GM18951 (cell line): Measurements from ENCODE around the gene FADS2.
A peak's percentile ranks its signal among the peaks of the same experiment; 100 is the strongest.

Experiments used
- POLR2A ChIP-seq: IDR thresholded peaks from 4 replicates; pipeline ENCODE4 v1.6.1; 2011; ENCODE audit warnings: mild to moderate bottlenecking; ENCODE audit not compliant: insufficient read length, insufficient read depth; ENCODE audit errors: extremely low read depth
- in situ Hi-C: fragments of 300-500 bp; cut with MboI; formaldehyde crosslinking; loops from one replicate; pipeline ENCODE4 v1.12.0; 2022; ENCODE audit warnings: low sequenced_read_pairs, mixed read lengths, inconsistent platforms; ENCODE audit not compliant: unreplicated experiment

Gene FADS2

DNA sequence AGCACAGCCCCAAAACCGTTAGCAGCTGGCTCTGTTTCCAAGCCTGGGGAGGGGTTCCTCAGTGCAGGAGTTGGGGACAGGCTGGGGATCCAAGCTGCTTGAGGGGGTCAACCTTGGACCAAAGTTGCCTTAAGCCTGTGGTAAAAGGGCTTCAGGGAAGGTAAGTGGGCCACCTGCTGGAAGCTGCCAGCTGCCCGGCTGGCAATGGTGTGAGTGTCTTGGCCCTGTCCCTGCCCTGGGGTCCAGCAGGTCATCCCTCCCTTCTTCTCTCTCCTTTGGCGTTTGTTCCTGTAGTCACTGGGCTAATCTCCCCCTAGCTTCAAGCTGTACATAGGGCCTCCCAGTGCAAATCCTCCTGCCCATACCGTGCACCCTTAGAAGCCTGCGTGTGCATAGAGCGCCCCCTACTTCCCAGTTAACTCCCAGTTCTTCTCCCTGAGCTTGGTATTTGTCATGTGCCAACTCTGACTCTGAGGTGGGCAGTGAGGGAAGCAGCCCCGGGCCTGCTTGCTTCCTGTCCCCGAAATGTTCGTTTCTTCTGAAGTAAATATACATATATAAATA lies 40.1 kb upstream of the FADS2 start:
- in situ Hi-C loops = no loop called here
- no peak for TF ChIP-seq POLR2A

DNA sequence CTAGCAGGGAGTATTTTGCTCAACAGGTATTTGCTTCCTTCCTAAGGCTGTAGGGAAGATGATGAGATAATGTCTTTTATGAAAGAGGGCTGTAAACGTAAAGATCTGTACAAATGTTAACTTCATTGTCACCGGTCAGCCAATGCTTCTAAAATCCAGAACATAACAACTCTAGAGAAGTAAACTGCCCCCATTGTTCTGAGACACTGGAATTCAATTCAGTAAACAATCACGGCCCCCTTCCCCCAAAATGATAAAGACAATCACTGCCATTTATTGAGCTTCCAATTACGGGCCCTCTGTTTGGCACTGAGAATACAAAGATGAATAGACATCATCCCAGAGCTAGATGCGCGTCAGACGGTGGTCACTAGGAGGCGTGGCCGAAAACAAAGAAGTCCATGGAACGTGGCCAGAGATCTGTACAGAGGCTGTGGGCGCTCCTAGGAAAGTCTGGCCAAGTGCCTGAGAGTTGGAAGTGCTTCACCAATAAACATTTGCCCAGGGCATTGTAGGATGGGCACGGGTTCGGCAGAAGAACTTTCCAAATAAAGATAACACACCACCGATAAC lies 36.3 kb upstream of the FADS2 start:
- in situ Hi-C loops = no loop called here
- no peak for TF ChIP-seq POLR2A

DNA sequence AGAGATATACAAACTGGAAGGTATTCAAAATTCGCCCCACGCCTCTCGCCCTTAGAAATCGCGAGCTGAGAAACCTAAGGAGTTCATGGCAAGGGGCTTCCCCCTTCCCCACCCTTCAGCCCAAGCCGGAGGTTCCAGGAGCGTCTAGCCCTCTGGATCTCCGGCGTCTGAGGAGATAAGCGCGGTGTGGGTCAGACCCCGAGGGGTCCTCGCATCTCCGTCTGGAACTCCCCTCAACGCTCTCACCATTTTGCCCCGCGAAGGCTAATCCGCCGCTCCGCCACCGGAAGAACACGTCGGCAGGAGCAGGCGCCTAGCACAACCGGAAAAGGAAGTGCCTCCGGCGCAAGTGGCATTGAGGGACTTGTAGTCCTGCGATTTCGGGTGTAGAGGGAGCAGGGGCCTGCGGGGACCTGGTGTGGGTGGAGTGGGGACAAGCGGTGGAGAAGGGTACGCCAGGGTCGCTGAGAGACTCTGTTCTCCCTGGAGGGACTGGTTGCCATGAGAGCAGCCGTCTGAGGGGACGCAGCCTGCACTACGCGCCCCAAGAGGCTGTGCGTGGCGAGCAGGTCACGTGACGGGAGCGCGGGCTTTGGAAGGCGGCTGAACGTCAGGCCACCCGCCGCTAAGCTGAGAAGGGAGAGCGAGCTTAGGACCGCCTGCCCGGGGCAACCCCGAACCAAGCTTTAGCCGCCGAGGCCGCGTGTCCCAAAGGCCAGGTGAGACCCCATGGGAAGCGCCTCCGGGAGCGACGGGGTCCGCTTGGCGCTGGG lies 35.6 kb upstream of the FADS2 start, which contains the start of the genes FEN1 and TMEM258:
TSS of gene FEN1 (plus strand) at position 602 of the 773 bp plus-strand sequence. CDS start 2,451 bp downstream, outside the sequence.
TSS of gene TMEM258 (minus strand) at position 290 of the 773 bp plus-strand sequence. CDS start at position 249, 41 bp downstream.
- TF ChIP-seq POLR2A = peak; percentile 90
- in situ Hi-C loops = no loop called here

DNA sequence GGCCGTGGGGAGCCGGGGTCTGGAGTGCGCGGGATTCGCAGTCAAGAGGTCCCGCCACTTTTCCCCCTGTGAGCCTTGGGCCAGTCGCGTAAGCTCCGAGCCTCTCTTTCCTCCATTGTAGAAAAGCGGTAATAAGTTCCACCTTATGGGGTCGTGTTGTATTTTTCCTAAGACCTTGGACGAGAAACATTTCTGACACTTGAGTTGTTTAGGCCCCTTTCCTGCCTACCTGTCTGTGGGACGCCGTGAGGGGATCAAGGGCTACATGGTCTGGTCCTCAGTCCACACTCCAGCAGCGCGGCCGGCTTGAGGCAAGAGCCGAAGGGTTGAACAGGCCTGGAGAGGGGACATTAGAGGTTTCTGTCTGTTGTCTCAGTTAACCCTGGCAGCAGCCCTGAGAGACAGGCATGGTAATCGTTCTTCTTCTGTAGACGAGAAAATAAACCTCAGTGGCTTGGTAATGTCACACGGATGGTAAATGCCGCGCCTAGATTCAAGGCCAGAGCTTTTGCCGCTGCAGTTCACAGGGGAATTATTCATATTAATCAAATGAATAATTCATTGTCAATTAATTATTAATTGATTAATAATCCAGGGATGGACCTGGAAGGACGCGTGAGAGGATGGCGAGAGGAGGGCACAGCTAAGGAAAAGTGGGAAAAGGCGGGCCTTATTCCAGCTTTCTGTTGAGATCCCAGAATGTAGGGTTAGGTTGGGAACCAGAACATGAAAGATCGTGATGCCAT lies 34.8 kb upstream of the FADS2 start:
- TF ChIP-seq POLR2A = no peak
- in situ Hi-C loops = no loop called here

DNA sequence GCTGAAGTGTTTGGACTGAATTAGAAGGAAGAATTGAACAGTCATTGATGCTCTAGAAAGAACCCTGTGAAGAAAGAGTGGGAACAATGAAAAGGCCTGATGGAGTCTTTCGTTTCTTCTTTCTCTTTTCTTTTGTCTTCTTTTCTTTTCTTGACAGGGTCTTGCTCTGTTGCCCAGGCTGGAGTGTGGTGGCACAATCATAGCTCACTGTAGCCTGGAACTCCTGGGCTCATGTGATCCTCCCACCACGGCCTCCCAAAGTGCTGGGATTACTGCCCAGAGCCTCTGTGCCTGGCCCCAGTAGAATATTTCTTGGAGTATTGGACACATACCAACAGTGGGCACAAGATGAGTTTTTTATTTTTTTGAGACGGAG lies 34.3 kb upstream of the FADS2 start:
- in situ Hi-C loops = no loop called here
- TF ChIP-seq POLR2A = no peak

DNA sequence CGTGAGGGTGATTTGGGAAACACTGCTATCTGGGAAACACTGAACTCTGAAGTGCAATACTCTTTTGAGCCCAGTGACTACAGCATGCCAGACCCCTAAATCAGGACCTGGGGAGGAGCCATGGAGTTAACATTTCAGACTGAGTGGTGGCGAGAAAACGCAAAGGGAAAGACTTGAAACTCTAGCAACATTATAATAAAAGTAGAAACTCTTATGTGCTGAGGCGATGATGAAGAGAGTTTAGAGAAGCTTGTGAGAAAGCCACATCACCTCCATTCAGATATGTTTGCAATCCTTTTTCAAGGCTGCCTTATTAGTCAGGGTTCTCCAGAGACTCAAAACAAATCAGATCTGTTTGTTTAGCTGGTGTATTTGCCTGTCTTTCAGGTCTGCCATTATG lies 33.5 kb upstream of the FADS2 start:
- in situ Hi-C loops = no loop called here
- no peak for TF ChIP-seq POLR2A

DNA sequence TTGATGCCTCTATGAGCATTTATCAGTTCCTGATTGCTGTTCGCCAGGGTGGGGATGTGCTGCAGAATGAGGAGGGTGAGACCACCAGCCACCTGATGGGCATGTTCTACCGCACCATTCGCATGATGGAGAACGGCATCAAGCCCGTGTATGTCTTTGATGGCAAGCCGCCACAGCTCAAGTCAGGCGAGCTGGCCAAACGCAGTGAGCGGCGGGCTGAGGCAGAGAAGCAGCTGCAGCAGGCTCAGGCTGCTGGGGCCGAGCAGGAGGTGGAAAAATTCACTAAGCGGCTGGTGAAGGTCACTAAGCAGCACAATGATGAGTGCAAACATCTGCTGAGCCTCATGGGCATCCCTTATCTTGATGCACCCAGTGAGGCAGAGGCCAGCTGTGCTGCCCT lies 32.6 kb upstream of the FADS2 start:
- in situ Hi-C loops = no loop called here
- TF ChIP-seq POLR2A = no peak

DNA sequence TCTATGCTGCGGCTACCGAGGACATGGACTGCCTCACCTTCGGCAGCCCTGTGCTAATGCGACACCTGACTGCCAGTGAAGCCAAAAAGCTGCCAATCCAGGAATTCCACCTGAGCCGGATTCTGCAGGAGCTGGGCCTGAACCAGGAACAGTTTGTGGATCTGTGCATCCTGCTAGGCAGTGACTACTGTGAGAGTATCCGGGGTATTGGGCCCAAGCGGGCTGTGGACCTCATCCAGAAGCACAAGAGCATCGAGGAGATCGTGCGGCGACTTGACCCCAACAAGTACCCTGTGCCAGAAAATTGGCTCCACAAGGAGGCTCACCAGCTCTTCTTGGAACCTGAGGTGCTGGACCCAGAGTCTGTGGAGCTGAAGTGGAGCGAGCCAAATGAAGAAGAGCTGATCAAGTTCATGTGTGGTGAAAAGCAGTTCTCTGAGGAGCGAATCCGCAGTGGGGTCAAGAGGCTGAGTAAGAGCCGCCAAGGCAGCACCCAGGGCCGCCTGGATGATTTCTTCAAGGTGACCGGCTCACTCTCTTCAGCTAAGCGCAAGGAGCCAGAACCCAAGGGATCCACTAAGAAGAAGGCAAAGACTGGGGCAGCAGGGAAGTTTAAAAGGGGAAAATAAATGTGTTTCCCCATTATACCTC lies 32.1 kb upstream of the FADS2 start:
- in situ Hi-C loops = no loop called here
- no peak for TF ChIP-seq POLR2A

DNA sequence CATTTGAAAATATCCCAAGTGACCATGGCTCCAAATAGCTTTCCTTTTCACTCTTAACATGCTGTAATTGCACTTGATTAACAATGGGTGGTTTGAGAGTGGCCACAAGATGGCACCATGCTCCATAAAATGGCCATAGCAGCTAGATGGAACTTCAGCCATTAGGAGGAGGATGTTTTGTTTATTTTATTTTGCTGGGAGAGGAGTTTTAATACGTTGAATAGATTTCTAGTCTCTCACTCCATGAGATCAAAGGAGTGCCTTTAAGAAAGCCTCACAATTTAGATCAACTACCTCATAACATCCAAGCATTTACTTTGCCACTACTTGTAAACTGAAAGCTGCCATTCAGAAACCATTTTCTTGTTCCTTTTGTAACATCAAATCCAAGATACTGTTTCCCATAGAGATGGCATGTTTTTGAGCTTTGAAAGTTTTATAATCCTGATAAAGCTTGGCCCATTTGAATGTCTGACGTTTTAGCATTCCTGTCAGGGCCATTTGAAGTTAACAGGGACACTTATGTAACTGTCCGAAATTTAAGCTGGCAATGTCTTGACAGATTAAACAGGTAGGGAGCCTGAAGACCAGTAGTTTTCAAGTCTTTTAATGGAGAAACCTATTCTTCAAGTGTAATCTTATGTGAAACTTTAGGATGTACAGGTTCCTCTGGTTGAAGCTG lies 30.7 kb upstream of the FADS2 start:
- in situ Hi-C loops = no loop called here
- no peak for TF ChIP-seq POLR2A

DNA sequence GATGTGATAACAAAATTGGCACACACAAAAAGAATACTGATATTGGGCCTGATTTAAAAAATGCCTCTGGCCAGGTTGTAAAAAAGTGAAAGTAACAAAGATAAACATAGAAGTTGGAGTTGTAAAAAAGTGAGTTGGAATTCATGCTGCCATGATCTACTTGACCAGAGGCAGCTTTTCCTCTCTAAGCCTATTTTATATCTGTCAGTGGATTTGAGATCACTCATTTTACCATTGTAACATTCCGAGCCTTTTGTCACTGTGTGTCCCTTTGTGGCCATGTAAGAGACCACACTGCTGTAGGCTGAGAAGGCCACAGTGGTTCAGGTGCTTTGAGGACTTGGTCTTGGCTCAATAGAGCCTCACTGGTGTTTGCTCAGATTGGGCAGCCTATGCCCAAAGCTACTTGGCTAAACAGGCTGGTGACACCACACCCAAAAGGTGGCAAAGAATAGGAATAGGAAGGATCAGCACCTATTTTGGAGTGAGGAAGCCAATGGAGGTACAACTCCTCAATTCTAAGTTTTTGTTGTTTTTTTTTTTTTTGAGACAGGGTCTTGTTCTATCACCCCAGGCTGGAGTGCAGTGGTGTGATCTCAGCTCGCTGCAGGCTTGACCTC lies 28.3 kb upstream of the FADS2 start:
- in situ Hi-C loops = no loop called here
- no peak for TF ChIP-seq POLR2A

DNA sequence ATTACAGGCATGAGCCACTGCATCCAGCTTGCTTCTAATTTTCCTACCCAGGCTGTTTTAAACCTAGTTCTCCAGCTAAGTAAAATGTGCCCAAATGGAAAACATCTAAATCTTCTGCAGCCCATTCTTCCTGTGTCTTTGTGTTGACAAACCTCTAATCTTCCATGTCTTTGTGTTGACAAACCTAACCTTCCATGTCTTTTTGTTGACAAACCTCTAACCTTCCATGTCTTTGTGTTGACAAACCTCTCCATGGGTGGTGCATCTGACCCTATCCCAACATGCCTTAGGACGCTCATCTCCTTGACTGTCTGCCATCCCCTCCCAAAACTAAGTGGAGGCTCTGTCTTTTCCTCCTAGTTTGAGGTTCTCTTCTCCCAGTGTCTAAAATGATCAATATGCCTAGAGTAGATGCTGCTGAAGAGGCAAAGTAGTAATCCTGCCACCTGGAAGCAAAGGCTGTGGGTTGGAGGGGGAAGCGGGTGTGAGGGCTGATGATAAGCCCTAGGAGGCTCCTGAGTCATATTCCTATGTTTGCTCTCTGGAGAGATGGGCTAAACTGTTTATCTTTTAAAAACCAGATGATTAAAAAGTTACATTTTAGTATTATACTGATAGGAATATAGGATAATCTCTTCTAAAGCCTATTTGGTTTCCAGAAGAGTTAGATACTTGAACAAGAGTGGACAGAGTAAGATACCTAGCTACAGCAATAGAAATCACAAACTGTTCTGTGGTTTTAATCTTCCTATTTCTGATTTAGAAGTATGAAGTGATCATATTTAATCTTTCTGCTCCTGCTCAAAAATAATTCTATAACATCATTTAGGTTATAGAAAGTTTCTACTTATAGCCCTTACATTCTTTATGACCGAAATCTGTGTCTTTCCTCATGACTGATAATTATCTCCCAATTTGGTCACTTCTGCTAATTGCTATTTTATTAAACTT lies 27.5 kb upstream of the FADS2 start:
- in situ Hi-C loops = no loop called here
- TF ChIP-seq POLR2A = no peak
